ENCODE measurements around the gene ARHGAP26.

DNA sequence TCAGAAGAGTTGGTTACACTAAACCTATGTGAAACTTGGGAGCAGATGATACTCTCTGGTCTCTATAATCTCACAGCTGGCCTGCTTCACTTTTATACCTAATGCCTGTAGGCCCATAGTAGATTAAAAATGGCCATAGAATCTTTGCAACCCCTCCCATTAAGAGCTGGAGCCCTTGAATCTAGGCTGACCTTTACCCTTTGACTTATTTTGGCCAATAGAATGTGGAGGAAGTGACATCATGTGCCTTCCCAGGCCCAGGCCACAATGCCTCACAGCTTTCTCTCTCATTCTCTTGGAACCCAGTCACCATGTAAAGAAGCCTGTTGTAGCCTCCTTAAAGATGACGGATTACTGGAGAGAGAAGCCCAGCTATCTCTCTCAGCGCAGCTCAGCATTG, 382.3 kb downstream of the ARHGAP26 start:
- TF ChIP-seq, protein P1, sequence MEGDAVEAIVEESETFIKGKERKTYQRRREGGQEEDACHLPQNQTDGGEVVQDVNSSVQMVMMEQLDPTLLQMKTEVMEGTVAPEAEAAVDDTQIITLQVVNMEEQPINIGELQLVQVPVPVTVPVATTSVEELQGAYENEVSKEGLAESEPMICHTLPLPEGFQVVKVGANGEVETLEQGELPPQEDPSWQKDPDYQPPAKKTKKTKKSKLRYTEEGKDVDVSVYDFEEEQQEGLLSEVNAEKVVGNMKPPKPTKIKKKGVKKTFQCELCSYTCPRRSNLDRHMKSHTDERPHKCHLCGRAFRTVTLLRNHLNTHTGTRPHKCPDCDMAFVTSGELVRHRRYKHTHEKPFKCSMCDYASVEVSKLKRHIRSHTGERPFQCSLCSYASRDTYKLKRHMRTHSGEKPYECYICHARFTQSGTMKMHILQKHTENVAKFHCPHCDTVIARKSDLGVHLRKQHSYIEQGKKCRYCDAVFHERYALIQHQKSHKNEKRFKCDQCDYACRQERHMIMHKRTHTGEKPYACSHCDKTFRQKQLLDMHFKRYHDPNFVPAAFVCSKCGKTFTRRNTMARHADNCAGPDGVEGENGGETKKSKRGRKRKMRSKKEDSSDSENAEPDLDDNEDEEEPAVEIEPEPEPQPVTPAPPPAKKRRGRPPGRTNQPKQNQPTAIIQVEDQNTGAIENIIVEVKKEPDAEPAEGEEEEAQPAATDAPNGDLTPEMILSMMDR (IDR thresholded peaks at IDR 0.05) = no peak
- TF ChIP-seq POLR2A (IDR thresholded peaks at IDR 0.05) = no peak

Data from sigmoid colon (tissue), 3 donors.